NCI-H1105 treated with DMSO at 0.1 percent for 48 hours (cell line): ENCODE measurements around the gene DCAF8.
A peak's percentile ranks its signal among the peaks of the same experiment; 100 is the strongest.

Experiments
- DNase-seq: peaks from one replicate; lab custom pipeline; 2025; lab: John Stamatoyannopoulos, UW

The DCAF8 gene

GRCh38 chr1:160264795-160265307 is 2.5 kb upstream of the DCAF8 start:
- no peak for DNase-seq

GRCh38 chr1:160261556-160261892 is 825 bp downstream of the DCAF8 start:
- DNase-seq: peak; percentile 52

- DNase-seq: peak; percentile 49
Measured at GRCh38 chr1:160260406-160261382, 1.7 kb downstream of the DCAF8 start.

GRCh38 chr1:160258177-160258798 is 4.1 kb downstream of the DCAF8 start:
- DNase-seq: no peak

- no peak for DNase-seq
Measured at GRCh38 chr1:160257411-160258015, 4.8 kb downstream of the DCAF8 start.

GRCh38 chr1:160256396-160257046 is 5.8 kb downstream of the DCAF8 start:
- DNase-seq: peak; percentile 3

- DNase-seq: no peak
Measured at GRCh38 chr1:160255781-160256300, 6.5 kb downstream of the DCAF8 start.

GRCh38 chr1:160251687-160252526 is 10.4 kb downstream of the DCAF8 start:
- DNase-seq: peak; percentile 60

- no peak for DNase-seq
Measured at GRCh38 chr1:160251011-160251410, 11.3 kb downstream of the DCAF8 start.

- no peak for DNase-seq
Measured at GRCh38 chr1:160247053-160247452, 15.3 kb downstream of the DCAF8 start.

- DNase-seq: no peak
Measured at GRCh38 chr1:160245434-160245833, 16.9 kb downstream of the DCAF8 start.

GRCh38 chr1:160244209-160244608 is 18.1 kb downstream of the DCAF8 start:
- no peak for DNase-seq

GRCh38 chr1:160243767-160244166 is 18.6 kb downstream of the DCAF8 start:
- no peak for DNase-seq

- no peak for DNase-seq
Measured at GRCh38 chr1:160239582-160240299, 22.6 kb downstream of the DCAF8 start.

- DNase-seq: no peak
Measured at GRCh38 chr1:160238408-160238807, 23.9 kb downstream of the DCAF8 start.

GRCh38 chr1:160237558-160237957 is 24.8 kb downstream of the DCAF8 start:
- no peak for DNase-seq

GRCh38 chr1:160236806-160237205 is 25.5 kb downstream of the DCAF8 start:
- no peak for DNase-seq

- no peak for DNase-seq
Measured at GRCh38 chr1:160232911-160233310, 29.4 kb downstream of the DCAF8 start.

- no peak for DNase-seq
Measured at GRCh38 chr1:160228431-160228830, 33.9 kb downstream of the DCAF8 start.

GRCh38 chr1:160227561-160227960 is 34.8 kb downstream of the DCAF8 start:
- no peak for DNase-seq
